Measurements from ENCODE around the gene MXD3. TPM values are rescaled to one million over a fixed set of nuclear protein-coding genes. Genes with fewer than 3 reads are reported as not detected.
"Not testable (repeated sequence)": the region's sequence is repeated elsewhere in the genome, so short reads cannot be mapped to it uniquely, and the experiment has no call there.

The MXD3 gene
- total RNA-seq, 1 experiment from 2014 or later = 15.8 TPM

- DNase-seq (ENCODE audit: extremely low read depth, low read depth) = not testable (repeated sequence)
Measured at GRCh38 chr5:177306103-177306640, 5.5 kb downstream of the MXD3 start.

GRCh38 chr5:177304392-177305119 lies 7.1 kb downstream of the MXD3 start:
- DNase-seq (ENCODE audit: extremely low read depth, low read depth) = no peak

GRCh38 chr5:177303925-177304391 lies 7.7 kb downstream of the MXD3 start:
- no peak for DNase-seq (ENCODE audit: extremely low read depth, low read depth)

GRCh38 chr5:177303121-177303924 lies 8.4 kb downstream of the MXD3 start, which contains the start of the genes PRELID1 and RAB24:
Gene PRELID1, plus strand, starts transcription at chr5:177303799. Its CDS starts 187 bp downstream, at chr5:177303986.
Gene RAB24, minus strand, starts transcription at chr5:177303719. Its CDS starts 431 bp downstream, at chr5:177303288.
- peak; percentile 80 for DNase-seq (ENCODE audit: extremely low read depth, low read depth)

GRCh38 chr5:177302354-177303110 lies 9.2 kb downstream of the MXD3 start:
- no peak for DNase-seq (ENCODE audit: extremely low read depth, low read depth)

GRCh38 chr5:177301503-177302165 lies 10.1 kb downstream of the MXD3 start:
- no peak for DNase-seq (ENCODE audit: extremely low read depth, low read depth)

- no peak for DNase-seq (ENCODE audit: extremely low read depth, low read depth)
Measured at GRCh38 chr5:177300951-177301350, 10.7 kb downstream of the MXD3 start.

GRCh38 chr5:177300236-177300880 lies 11.3 kb downstream of the MXD3 start:
- DNase-seq (ENCODE audit: extremely low read depth, low read depth) = no peak

GRCh38 chr5:177299697-177300096 lies 12.0 kb downstream of the MXD3 start:
- DNase-seq (ENCODE audit: extremely low read depth, low read depth) = no peak

GRCh38 chr5:177297922-177298321 lies 13.8 kb downstream of the MXD3 start:
- DNase-seq (ENCODE audit: extremely low read depth, low read depth) = no peak

GRCh38 chr5:177296581-177296980 lies 15.1 kb downstream of the MXD3 start:
- no peak for DNase-seq (ENCODE audit: extremely low read depth, low read depth)

- no peak for DNase-seq (ENCODE audit: extremely low read depth, low read depth)
Measured at GRCh38 chr5:177295924-177296323, 15.8 kb downstream of the MXD3 start.

GRCh38 chr5:177294632-177295031 lies 17.1 kb downstream of the MXD3 start:
- DNase-seq (ENCODE audit: extremely low read depth, low read depth) = no peak

GRCh38 chr5:177293819-177294581 lies 17.7 kb downstream of the MXD3 start:
- DNase-seq (ENCODE audit: extremely low read depth, low read depth) = no peak

- DNase-seq (ENCODE audit: extremely low read depth, low read depth) = no peak
Measured at GRCh38 chr5:177291735-177292134, 20.0 kb downstream of the MXD3 start.

GRCh38 chr5:177290816-177291596 lies 20.7 kb downstream of the MXD3 start:
- DNase-seq (ENCODE audit: extremely low read depth, low read depth) = no peak

- DNase-seq (ENCODE audit: extremely low read depth, low read depth) = no peak
Measured at GRCh38 chr5:177288191-177288590, 23.5 kb downstream of the MXD3 start.

GRCh38 chr5:177276886-177277285 lies 34.8 kb downstream of the MXD3 start:
- DNase-seq (ENCODE audit: extremely low read depth, low read depth) = no peak

All from NCI-H460 (cell line).